ENCODE results near the gene WWTR1.
A peak's percentile ranks its signal among the peaks of the same experiment; 100 is the strongest.

Gene WWTR1

DNA sequence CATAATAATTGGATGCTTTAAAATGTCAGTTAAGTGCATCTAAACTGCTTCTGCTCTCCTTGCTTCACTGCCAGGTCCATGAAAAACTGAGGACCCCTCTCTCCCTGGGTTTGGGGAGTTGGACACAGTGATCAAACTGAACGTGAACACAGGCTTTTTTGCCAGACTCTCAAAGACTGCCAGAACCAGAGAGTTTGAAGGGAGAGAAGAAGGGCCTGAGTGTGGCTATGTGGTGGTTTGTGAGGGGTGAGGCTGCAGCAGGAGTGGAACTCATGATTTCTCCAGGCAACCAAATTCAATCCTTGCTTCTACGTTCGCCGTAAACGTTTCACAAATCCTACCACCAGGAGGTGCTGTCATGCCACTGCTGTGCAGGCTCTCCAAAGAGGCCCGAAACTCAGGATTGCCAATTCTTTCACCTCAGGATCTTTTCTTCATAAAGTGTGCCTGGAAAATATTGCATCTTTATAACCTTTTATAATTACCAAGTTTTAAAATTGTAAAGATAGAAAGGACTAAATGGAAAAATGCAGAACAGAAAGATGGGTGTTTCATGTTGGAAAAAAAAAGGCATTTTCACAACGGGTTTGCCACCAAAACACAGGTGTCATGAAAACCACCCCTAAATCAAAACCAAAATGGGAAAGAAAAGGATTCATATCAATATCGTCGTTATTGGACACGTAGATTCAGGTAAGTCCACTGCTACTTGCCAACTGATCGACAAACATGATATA, 163.6 kb downstream of the WWTR1 start:
- DNase-seq, result peak; percentile 71

DNA sequence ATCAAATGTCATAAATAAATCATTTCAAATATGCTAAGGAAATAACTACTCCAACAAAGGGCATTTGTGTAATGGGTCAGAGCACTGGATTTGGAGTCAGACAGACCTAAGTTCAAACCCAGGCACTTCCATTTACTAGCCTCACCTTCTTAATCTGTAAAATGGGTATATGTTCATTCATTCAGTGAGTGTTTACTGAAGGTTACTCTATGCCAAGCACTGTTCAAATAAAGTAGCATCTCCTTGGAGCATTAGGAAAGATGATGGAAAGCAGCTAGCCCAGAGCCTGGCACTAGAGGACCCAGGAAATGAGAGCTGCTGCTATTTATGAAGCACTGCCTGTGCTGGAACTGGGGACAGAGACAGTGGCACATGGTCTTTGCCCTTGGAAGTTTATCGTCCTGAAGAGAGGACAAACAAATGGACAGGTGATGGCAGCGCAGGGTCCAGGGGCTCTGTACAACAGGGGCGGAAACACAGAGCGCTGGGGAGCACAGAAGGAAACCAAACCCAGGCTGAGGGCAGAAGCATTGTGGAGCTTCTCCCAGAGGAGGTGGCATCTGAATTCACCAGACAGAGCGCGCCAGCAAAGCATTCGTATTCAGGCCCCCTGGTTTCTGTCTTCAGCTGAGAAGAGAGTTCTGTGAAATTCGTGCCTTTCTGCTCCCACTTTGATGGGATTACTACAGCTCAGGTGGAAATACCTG, 164.4 kb downstream of the WWTR1 start:
- DNase-seq, result no peak

GRCh38 chr3:149490260-149490971, 167.4 kb downstream of the WWTR1 start:
- no peak for DNase-seq

GRCh38 chr3:149489060-149489690, 168.7 kb downstream of the WWTR1 start:
- no peak for DNase-seq

- no peak for DNase-seq
Observed at GRCh38 chr3:149487598-149488197, 170.1 kb downstream of the WWTR1 start.

DNA sequence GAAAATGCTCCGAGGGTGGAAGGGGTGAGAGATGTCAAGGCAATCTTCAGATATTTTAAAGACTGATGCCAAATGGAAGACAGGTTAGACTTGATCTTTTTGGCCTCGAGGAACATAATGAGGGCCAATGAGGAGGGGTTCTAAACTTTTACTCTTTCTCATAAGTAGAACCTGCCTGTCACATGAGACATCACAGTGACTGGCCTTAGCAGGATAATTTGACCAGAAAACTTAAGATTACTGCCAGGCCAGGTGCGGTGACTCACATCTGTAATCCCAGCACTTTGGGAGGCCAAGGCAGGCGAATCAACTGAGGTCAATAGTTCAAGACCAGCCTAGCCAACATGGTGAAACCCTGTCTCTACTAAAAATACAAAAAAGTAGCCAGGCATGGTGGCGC, 171.1 kb downstream of the WWTR1 start:
- DNase-seq, result no peak

GRCh38 chr3:149481491-149481890, 176.3 kb downstream of the WWTR1 start:
- no peak for DNase-seq

DNA sequence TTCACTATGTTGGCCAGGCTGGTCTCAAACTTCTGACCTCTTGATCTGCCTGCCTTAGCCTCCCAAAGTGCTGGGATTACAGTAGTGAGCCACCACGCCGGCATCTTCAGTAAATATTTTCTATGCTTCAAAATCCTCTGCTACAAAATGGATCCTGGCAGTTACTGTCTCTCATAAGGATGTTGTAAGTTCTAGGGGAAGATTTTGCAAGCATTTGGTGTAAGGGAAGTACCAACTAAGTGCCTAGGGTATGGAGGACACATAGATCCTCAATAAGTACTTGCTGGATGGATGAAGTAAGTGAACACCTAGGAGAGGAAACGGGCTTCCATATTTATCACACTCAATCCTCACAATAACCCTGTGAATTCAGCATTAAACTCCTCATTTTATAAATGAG, 176.8 kb downstream of the WWTR1 start:
- no peak for DNase-seq

GRCh38 chr3:149480326-149481017, 177.4 kb downstream of the WWTR1 start:
- peak; percentile 74 for DNase-seq

DNA sequence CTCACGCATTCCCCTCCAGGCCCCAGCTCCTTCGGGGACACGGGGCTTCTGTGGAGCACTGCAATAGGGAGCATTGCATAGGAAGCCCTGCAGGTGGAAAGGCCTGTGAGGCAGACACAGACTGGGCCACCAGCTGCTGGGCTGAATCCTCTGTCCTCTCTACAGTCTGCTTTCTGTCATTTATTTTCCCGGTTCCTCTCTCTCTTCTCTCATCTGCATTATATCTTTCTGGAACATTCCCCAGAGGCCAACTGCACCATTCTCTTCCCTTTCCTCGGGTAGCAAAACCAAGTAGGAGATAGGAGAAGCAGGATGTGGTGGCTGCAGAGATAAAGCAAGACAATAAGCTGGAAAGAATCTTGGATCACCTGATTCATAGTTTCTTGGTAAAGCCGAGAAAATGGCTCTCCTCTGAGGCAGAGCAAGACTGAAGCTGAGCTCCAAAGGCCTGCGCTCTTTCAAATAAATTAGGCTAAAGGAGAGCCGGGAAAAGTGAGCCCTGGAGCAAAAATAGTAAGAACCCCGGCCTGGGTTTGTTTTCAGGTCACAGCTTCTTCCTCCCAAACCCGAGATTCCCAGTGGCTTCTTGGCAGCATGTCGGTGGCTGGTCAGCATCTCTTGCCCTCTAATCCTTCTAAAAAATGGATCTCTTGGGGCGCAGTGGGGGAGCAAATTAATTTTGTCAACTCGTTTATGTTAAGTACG, 178.1 kb downstream of the WWTR1 start:
- DNase-seq, result no peak

DNA sequence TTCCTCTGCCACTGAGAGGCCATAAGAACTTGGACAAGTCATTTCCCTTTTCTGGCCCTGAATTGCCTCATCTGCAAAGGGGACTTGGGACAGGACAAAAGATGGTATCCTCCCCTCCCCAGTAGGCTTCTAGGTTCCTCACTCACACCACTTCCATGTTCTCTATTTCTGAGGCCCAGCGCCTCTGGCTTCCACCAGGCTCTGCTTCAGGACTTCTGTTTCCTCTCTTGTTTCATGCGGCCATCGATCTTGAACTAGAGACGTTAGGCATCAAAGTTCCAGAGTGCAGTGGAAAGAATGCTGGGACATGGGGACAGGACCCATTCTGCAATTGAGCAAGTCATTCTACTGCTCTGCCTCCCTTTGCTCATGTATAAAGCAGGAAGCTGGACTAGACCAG, 181.6 kb downstream of the WWTR1 start:
- no peak for DNase-seq

DNA sequence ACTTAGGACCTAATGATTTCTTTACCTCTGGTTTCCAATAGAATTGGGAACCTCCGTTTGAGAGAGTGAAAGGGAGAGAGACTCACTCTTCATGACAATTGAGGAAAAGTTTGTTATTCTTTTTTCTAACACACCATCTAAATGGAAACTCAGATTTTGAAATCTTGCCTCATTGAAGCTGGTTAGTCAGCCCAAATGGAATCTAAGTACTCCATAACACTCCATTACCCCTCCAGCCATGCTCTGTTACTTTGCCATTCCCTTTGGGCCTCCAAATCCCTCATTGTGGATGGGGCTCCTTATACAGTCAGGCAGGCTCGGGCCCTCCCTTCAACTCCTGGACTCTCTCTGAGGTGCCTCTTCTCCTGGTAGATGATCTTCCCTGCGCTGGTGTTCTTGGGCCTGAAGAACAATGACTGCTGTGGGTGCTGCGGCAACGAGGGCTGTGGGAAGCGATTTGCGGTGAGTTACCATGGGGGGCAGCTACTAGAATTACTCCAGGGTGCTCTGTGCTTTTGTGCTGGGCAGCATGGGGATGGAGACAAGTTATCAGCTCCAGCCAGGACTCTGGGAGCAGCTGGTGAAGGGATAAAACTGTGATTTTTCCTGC, 182.3 kb downstream of the WWTR1 start:
- no peak for DNase-seq

DNA sequence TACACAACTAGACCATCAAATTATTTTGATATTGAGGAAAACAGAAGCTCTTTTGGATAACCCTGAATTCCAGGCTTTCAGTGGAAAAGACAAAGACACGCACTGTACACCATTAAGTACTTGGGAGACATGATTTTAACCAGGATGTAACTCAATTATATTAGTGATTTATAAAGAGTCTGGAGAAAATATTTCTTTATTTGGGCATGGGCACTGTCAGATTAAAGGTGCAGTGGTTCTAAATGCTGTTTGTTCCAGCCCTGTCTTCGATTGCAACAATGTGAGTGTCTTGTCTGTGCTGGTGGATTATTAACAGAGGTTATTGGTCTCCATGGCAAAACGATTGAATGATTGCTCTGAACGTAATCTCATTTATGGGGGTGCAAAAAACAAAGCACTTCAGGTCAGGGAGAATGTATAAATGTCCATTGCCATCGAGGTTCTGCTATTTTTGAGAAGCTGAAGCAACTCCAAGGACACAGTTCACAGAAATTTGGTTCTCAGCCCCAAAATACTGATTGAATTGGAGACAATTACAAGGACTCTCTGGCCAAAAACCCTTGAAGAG, 183.5 kb downstream of the WWTR1 start, which contains the start of gene TM4SF4:
TM4SF4 (plus strand) TSS at position 448 of the 568 bp plus-strand sequence. CDS start 181 bp downstream, outside the sequence.
- DNase-seq, result no peak

- DNase-seq, result peak; percentile 61
Observed at GRCh38 chr3:149473357-149474249, 184.2 kb downstream of the WWTR1 start.

- DNase-seq, result no peak
Observed at GRCh38 chr3:149472030-149472797, 185.6 kb downstream of the WWTR1 start.

GRCh38 chr3:149470381-149470780, 187.4 kb downstream of the WWTR1 start:
- no peak for DNase-seq

GRCh38 chr3:149468504-149469212, 189.2 kb downstream of the WWTR1 start:
- no peak for DNase-seq

All from left hindlimb (tissue), 1 donor.